SK-N-SH (cell line): ENCODE data around the gene PEPD. TPM values are rescaled to one million over a fixed set of nuclear protein-coding genes. Genes with fewer than 3 reads are reported as not detected.
A peak's percentile ranks its signal among the peaks of the same experiment; 100 is the strongest.

Experiments used
- CTCF ChIA-PET: fragments of 300-600, 350-600 bp; formaldehyde crosslinking; extraction: SDS; loops from one replicate; lab custom pipeline; 2021; lab: Yijun Ruan, JAX
- POLR2A ChIA-PET: fragments of 350-600 bp; sonication (Branson Sonifier 250); formaldehyde crosslinking; extraction: SDS; loops from one replicate; lab custom pipeline; 2020; ENCODE audit warnings: antibody characterized with exemption, inconsistent platforms; lab: Yijun Ruan, JAX
- DNase-seq: peaks from one replicate; pipeline ENCODE4 v3.0.0; 2012
- H2AFZ ChIP-seq: fragments of 200-600 bp; sonication (generic); 2 replicates; pipeline ENCODE4 v1.8.1; 2016; ENCODE audit warnings: antibody characterized with exemption, mild to moderate bottlenecking, low read depth
- H3F3A ChIP-seq: fragments of 200-600 bp; sonication (generic); replicated peaks from 2 replicates; pipeline ENCODE3; 2016; ENCODE audit warnings: antibody characterized with exemption, mild to moderate bottlenecking; ENCODE audit not compliant: insufficient read depth
- H3K27ac ChIP-seq, 2 experiments: fragments of 200-500 bp in 1 of 2; fragments of 200-600 bp in 1 of 2; sonication (Bioruptor generic) in 1 of 2; sonication (generic), shearing (Covaris generic) in 1 of 2; 2 replicates each; pipeline versions ENCODE4 v1.5.1 to v1.6.1; 2014 to 2016; ENCODE audit warnings: low read depth in 2 of 2, inconsistent platforms in 1 of 2, low read length in 1 of 2, mild to moderate bottlenecking in 1 of 2, mixed read lengths in 1 of 2
- H3K27me3 ChIP-seq: fragments of 200-600 bp; sonication (generic), shearing (Covaris generic); 2 replicates; pipeline ENCODE4 v1.6.1; 2016; ENCODE audit warnings: mixed run types; ENCODE audit not compliant: insufficient read depth
- H3K36me3 ChIP-seq, 2 experiments: fragments of 200-500 bp in 1 of 2; fragments of 200-600 bp in 1 of 2; sonication (Bioruptor generic) in 1 of 2; sonication (generic) in 1 of 2; replicated peaks in 1 of 2; 2 replicates each; pipeline versions ENCODE3 to v1.5.1; 2014 to 2016; ENCODE audit warnings: low read length in 1 of 2, mild to moderate bottlenecking in 1 of 2; ENCODE audit not compliant: insufficient read depth in 2 of 2, control insufficient read depth in 1 of 2
- H3K4me1 ChIP-seq, 2 experiments: fragments of 200-500 bp in 1 of 2; fragments of 200-600 bp in 1 of 2; sonication (Bioruptor generic) in 1 of 2; sonication (generic), shearing (Covaris generic) in 1 of 2; 2 replicates each; pipeline versions ENCODE4 v1.5.1 to v1.6.1; 2014 to 2016; ENCODE audit warnings: low read depth in 1 of 2, low read length in 1 of 2, mixed run types in 1 of 2; ENCODE audit not compliant: insufficient read depth in 2 of 2, control insufficient read depth in 1 of 2
- H3K4me2 ChIP-seq: fragments of 200-600 bp; sonication (generic), shearing (Covaris generic); 2 replicates; pipeline ENCODE4 v1.6.1; 2017; ENCODE audit warnings: mixed run types
- H3K4me3 ChIP-seq, 2 experiments: fragments of 200-500 bp in 1 of 2; fragments of 200-600 bp in 1 of 2; sonication (Bioruptor generic) in 1 of 2; sonication (generic), shearing (Covaris generic) in 1 of 2; 2 replicates each; pipeline versions ENCODE4 v1.5.1 to v1.8.1; 2014 to 2016; ENCODE audit warnings: low read depth in 2 of 2, inconsistent platforms in 1 of 2, low read length in 1 of 2, mild to moderate bottlenecking in 1 of 2, mixed read lengths in 1 of 2, moderate library complexity in 1 of 2
- H3K79me2 ChIP-seq: fragments of 200-600 bp; sonication (generic); 2 replicates; pipeline ENCODE4 v1.8.1; 2017; ENCODE audit warnings: mild to moderate bottlenecking; ENCODE audit not compliant: insufficient read depth
- H3K9ac ChIP-seq: fragments of 200-600 bp; sonication (generic); 2 replicates; pipeline ENCODE4 v1.6.1; 2017; ENCODE audit warnings: mixed run types
- H3K9me2 ChIP-seq: fragments of 200-600 bp; sonication (generic); 2 replicates; pipeline ENCODE4 v1.6.1; 2017; ENCODE audit warnings: mixed run types
- H3K9me3 ChIP-seq: fragments of 200-600 bp; sonication (generic); 2 replicates; pipeline ENCODE4 v1.6.1; 2017; ENCODE audit warnings: mixed run types, mild to moderate bottlenecking, moderate library complexity
- H4K20me1 ChIP-seq: fragments of 200-600 bp; sonication (generic); 2 replicates; pipeline ENCODE4 v1.6.1; 2017; ENCODE audit warnings: mild to moderate bottlenecking, mixed run types; ENCODE audit not compliant: insufficient read depth
- EP300 ChIP-seq, 2 experiments: IDR thresholded peaks; 2 replicates each; pipeline versions ENCODE4 v1.4.0 to v1.6.1; 2012; ENCODE audit warnings: borderline replicate concordance in 1 of 2, low read depth in 1 of 2, low read length in 1 of 2
- FOXJ3 ChIP-seq: sonication (generic); formaldehyde crosslinking; IDR thresholded peaks from 2 replicates; pipeline ENCODE4 v1.5.1; 2020; ENCODE audit warnings: mild to moderate bottlenecking, missing genetic modification reagents
- JUND ChIP-seq: IDR thresholded peaks from 2 replicates; pipeline ENCODE4 v1.4.0; 2012
- MXI1 ChIP-seq: IDR thresholded peaks from 2 replicates; pipeline ENCODE4 v1.6.1; 2012; ENCODE audit warnings: mild to moderate bottlenecking, low read depth, low read length, improper control_type of control experiment
- NFIC ChIP-seq: IDR thresholded peaks from 2 replicates; pipeline ENCODE4 v1.4.0; 2012; ENCODE audit warnings: borderline replicate concordance
- PBX3 ChIP-seq: IDR thresholded peaks from 2 replicates; pipeline ENCODE4; 2012
- RCOR1 ChIP-seq: fragments of 150-350 bp; IDR thresholded peaks from 2 replicates; pipeline ENCODE4 v1.6.1; 2017; ENCODE audit warnings: antibody characterized with exemption, low read length
- REST ChIP-seq: IDR thresholded peaks from 2 replicates; pipeline ENCODE4 v1.6.1; 2012; ENCODE audit warnings: mild to moderate bottlenecking, low read depth, low read length, moderate library complexity
- SMC3 ChIP-seq: IDR thresholded peaks from 2 replicates; pipeline ENCODE4 v1.6.1; 2012; ENCODE audit warnings: low read depth, low read length, improper control_type of control experiment
- TEAD4 ChIP-seq: IDR thresholded peaks from 2 replicates; pipeline ENCODE4 v1.4.0; 2012; ENCODE audit warnings: mild to moderate bottlenecking, borderline replicate concordance; ENCODE audit not compliant: insufficient read depth
- WGBS: methylation state at CpG from one replicate; pipeline ENCODE4 v1.1.6; 2017; ENCODE audit warnings: low lambda C conversion rate; 5-methylcytosine and 5-hydroxymethylcytosine counted together
- polyA plus RNA-seq, 3 experiments: library from polyadenylated mRNA; depleted of rRNA; stranded (reverse); fragments of >200 nt; gene quantifications; 2 replicates each; pipeline ENCODE4 v1.2.3, GENCODE V29; 2012

PEPD gene
- polyA plus RNA-seq, 1 of the 3 experiments (the other 2 are of a cell fraction) = 88.9 TPM

- Histone ChIP-seq H3K9me2 (no peaks in the 10 kb centered on the region), H4K20me1 (no peaks in the 10 kb centered on the region), H3K4me2 (no peak overlapping the region), H3K4me1 (peaks cover 0 to 86% of the 10 kb centered on the region in 2 experiments; a peak in 2 of 4 replicates), H3K9me3 (no peaks in the 10 kb centered on the region), H3K9ac (no peak overlapping the region), H3F3A (no peaks in the 10 kb centered on the region), H2AFZ (no peak overlapping the region), H3K79me2 (no peaks in the 10 kb centered on the region), H3K36me3 (no peaks in the 10 kb centered on the region)
- 93% methylated on average over 1 of the region's 1 CpG for WGBS
- no peak for DNase-seq
- POLR2A ChIA-PET = interaction anchor here (1.3 kb wide), 1 partner anchor 258 kb away, joined by 3 read pairs; no protein-coding TSS in a partner anchor
- TF ChIP-seq NFIC = no peak
- TF ChIP-seq, all 33 proteins: peak for 0
- CTCF ChIA-PET = interaction anchor here (0.9 to 3.0 kb wide), 2 partner anchors 75 to 590 kb away, joined by 3 to 13 read pairs; no protein-coding TSS in a partner anchor
- no peak overlapping the region for H3K4me3 ChIP-seq
- H3K27me3 ChIP-seq = no peaks in the 10 kb centered on the region
- H3K27ac ChIP-seq = peak overlapping the region in 1 of 2 experiments; percentile 97; a peak in 2 of 4 replicates
Observed at GRCh38 chr19:33505823-33506222, 15.8 kb downstream of the PEPD start.

GRCh38 chr19:33505148-33505547 lies 16.4 kb downstream of the PEPD start:
- 94% methylated on average over 16 of the region's 16 CpGs for WGBS
- Histone ChIP-seq H3K4me1 (peaks cover 0 to 88% of the 10 kb centered on the region in 2 experiments; a peak in 2 of 4 replicates), H3K4me2 (no peak overlapping the region), H3K27ac (peak overlapping the region in 1 of 2 experiments; percentile 97; a peak in 2 of 4 replicates), H3K9me2 (no peaks in the 10 kb centered on the region), H4K20me1 (no peaks in the 10 kb centered on the region), H3K36me3 (peaks cover 0 to 5% of the 10 kb centered on the region in 2 experiments), H3K9me3 (no peaks in the 10 kb centered on the region), H3F3A (no peaks in the 10 kb centered on the region), H3K4me3 (no peak overlapping the region), H2AFZ (no peak overlapping the region), H3K9ac (no peak overlapping the region), H3K27me3 (no peaks in the 10 kb centered on the region), H3K79me2 (no peaks in the 10 kb centered on the region)
- ChIA-PET POLR2A (interaction anchor here (1.3 to 2.1 kb wide), 2 partner anchors 17 to 259 kb away, joined by 3 to 8 read pairs; partner anchors contain the start of gene PEPD), CTCF (interaction anchor here (0.9 to 3.0 kb wide), 5 partner anchors 65 to 591 kb away, joined by 3 to 13 read pairs (median 3); no protein-coding TSS in a partner anchor)
- TF ChIP-seq JUND (no peak), SMC3 (no peak)
- no peak for DNase-seq

GRCh38 chr19:33504058-33504444 lies 17.5 kb downstream of the PEPD start:
- WGBS = 78% methylated on average over 4 of the region's 5 CpGs
- POLR2A ChIA-PET = interaction anchor here (0.6 to 2.1 kb wide), 5 partner anchors 18 to 116 kb away, joined by 3 to 8 read pairs (median 3); partner anchors contain the start of gene PEPD

More at GRCh38 chr19:33504058-33504444, 17.5 kb downstream of the PEPD start:
- no peaks in the 10 kb centered on the region for H3K9me2 ChIP-seq
- H3K4me3 ChIP-seq = no peak overlapping the region
- H3K79me2 ChIP-seq = no peaks in the 10 kb centered on the region
- H3K4me2 ChIP-seq = no peak overlapping the region
- H3F3A ChIP-seq = no peaks in the 10 kb centered on the region
- CTCF ChIA-PET = interaction anchor here (0.8 to 3.0 kb wide), 9 partner anchors 11 to 291 kb away, joined by 3 to 13 read pairs (median 4); no protein-coding TSS in a partner anchor
- no peak overlapping the region for H3K9ac ChIP-seq
- peak overlapping the region in 1 of 2 experiments; percentile 97; a peak in 2 of 4 replicates for H3K27ac ChIP-seq
- peaks cover 0 to 15% of the 10 kb centered on the region in 2 experiments for H3K36me3 ChIP-seq
- H3K27me3 ChIP-seq = no peaks in the 10 kb centered on the region
- H2AFZ ChIP-seq = no peak overlapping the region
- TF ChIP-seq RCOR1 (peak; percentile 77), EP300 (IDR thresholded peaks at IDR 0.05; ENCODE audit: borderline replicate concordance in 1 of 2, low read depth in 1 of 2, low read length in 1 of 2) (peak in 1 of 2 experiments; percentile 84; a peak in 2 of 4 replicates), FOXJ3 (CRISPR knock-in tag) (no peak), TEAD4 (no peak), REST (no peak), MXI1 (peak; percentile 60; the same call in 1 of the 2 replicates), PBX3 (no peak)
- DNase-seq = peak; percentile 76
- no peaks in the 10 kb centered on the region for H4K20me1 ChIP-seq
- peaks cover 0 to 77% of the 10 kb centered on the region in 2 experiments; a peak in 2 of 4 replicates for H3K4me1 ChIP-seq
- H3K9me3 ChIP-seq = no peaks in the 10 kb centered on the region
